Measurements from ENCODE around the gene ACTN2. TPM values are rescaled to one million over a fixed set of nuclear protein-coding genes. Genes with fewer than 3 reads are reported as not detected.

Gene ACTN2
- polyA plus RNA-seq, 4 donors, result 0.42 to 0.80 (median 0.54) TPM

- no peak for DNase-seq (ENCODE audit: low read depth in 4 of 4, low spot score in 3 of 4)
Observed at GRCh38 chr1:236734141-236734765, 48.0 kb downstream of the ACTN2 start.

- DNase-seq (ENCODE audit: low read depth in 4 of 4, low spot score in 3 of 4), result no peak
Observed at GRCh38 chr1:236736761-236737160, 50.5 kb downstream of the ACTN2 start.

GRCh38 chr1:236741753-236742152 is 55.5 kb downstream of the ACTN2 start:
- DNase-seq (ENCODE audit: low read depth in 4 of 4, low spot score in 3 of 4), result no peak

- DNase-seq (ENCODE audit: low read depth in 4 of 4, low spot score in 3 of 4), result no peak
Observed at GRCh38 chr1:236742421-236743160, 56.3 kb downstream of the ACTN2 start.

GRCh38 chr1:236744533-236744932 is 58.2 kb downstream of the ACTN2 start:
- DNase-seq (ENCODE audit: low read depth in 4 of 4, low spot score in 3 of 4), result no peak

GRCh38 chr1:236746785-236747184 is 60.5 kb downstream of the ACTN2 start:
- DNase-seq (ENCODE audit: low read depth in 4 of 4, low spot score in 3 of 4), result no peak

- no peak for DNase-seq (ENCODE audit: low read depth in 4 of 4, low spot score in 3 of 4)
Observed at GRCh38 chr1:236747311-236747985, 61.1 kb downstream of the ACTN2 start.

- DNase-seq (ENCODE audit: low read depth in 4 of 4, low spot score in 3 of 4), result no peak
Observed at GRCh38 chr1:236748268-236748870, 62.1 kb downstream of the ACTN2 start.

- no peak for DNase-seq (ENCODE audit: low read depth in 4 of 4, low spot score in 3 of 4)
Observed at GRCh38 chr1:236750928-236751327, 64.6 kb downstream of the ACTN2 start.

GRCh38 chr1:236751385-236751784 is 65.1 kb downstream of the ACTN2 start:
- no peak for DNase-seq (ENCODE audit: low read depth in 4 of 4, low spot score in 3 of 4)

GRCh38 chr1:236751935-236752334 is 65.6 kb downstream of the ACTN2 start:
- DNase-seq (ENCODE audit: low read depth in 4 of 4, low spot score in 3 of 4), result no peak

GRCh38 chr1:236753516-236753915 is 67.2 kb downstream of the ACTN2 start:
- DNase-seq (ENCODE audit: low read depth in 4 of 4, low spot score in 3 of 4), result no peak

GRCh38 chr1:236753964-236754363 is 67.7 kb downstream of the ACTN2 start:
- DNase-seq (ENCODE audit: low read depth in 4 of 4, low spot score in 3 of 4), result no peak

GRCh38 chr1:236754525-236755210 is 68.4 kb downstream of the ACTN2 start:
- DNase-seq (ENCODE audit: low read depth in 4 of 4, low spot score in 3 of 4), result no peak

GRCh38 chr1:236757640-236758039 is 71.3 kb downstream of the ACTN2 start:
- no peak for DNase-seq (ENCODE audit: low read depth in 4 of 4, low spot score in 3 of 4)

- no peak for DNase-seq (ENCODE audit: low read depth in 4 of 4, low spot score in 3 of 4)
Observed at GRCh38 chr1:236759252-236759859, 73.1 kb downstream of the ACTN2 start.

GRCh38 chr1:236760480-236760879 is 74.2 kb downstream of the ACTN2 start:
- DNase-seq (ENCODE audit: low read depth in 4 of 4, low spot score in 3 of 4), result peak in 1 of 4 donors; percentile 33

GRCh38 chr1:236760986-236761385 is 74.7 kb downstream of the ACTN2 start:
- no peak for DNase-seq (ENCODE audit: low read depth in 4 of 4, low spot score in 3 of 4)

GRCh38 chr1:236761397-236762132 is 75.3 kb downstream of the ACTN2 start:
- DNase-seq (ENCODE audit: low read depth in 4 of 4, low spot score in 3 of 4), result no peak

GRCh38 chr1:236762410-236762809 is 76.1 kb downstream of the ACTN2 start:
- DNase-seq (ENCODE audit: low read depth in 4 of 4, low spot score in 3 of 4), result no peak
